ENCODE measurements around the gene COX6B2.

DNA sequence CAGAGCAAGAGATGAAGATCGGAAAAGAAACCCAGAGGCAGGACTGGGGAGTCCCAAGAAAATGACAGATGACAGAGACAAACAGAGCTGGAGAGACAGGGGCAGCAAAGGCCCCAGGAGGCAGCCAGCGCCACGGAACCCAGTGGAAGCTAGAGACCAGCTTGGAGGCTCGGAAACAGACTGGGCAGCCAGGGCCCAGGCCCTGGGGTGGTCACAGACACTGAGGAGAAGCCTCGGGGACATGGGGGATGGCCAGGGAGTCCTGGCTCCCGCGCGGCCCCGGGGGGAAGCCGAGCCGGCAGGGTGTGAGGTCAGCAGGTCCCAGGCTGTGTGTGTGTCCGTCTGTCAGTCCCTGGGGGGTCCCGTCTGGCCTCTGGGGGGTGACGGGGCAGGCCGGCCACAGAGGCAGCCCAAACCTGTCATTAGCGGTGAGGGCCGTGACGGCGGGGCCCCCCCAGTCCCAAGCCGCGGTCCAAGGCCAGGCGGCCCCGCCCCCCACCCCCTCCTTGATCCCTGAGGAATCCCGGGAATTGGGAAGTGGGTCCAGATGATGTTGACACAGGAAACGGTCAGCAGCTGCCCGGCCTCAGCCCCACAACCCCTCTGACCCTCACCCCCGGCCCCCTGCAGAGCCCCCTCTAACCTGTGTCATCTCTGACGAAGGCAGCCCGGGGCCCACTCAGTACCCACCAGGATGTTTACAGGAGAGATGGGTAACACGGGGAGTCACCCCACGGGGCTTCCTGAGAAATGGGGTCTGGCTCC lies 19.7 kb upstream of the COX6B2 start:
- TF ChIP-seq, protein P1, sequence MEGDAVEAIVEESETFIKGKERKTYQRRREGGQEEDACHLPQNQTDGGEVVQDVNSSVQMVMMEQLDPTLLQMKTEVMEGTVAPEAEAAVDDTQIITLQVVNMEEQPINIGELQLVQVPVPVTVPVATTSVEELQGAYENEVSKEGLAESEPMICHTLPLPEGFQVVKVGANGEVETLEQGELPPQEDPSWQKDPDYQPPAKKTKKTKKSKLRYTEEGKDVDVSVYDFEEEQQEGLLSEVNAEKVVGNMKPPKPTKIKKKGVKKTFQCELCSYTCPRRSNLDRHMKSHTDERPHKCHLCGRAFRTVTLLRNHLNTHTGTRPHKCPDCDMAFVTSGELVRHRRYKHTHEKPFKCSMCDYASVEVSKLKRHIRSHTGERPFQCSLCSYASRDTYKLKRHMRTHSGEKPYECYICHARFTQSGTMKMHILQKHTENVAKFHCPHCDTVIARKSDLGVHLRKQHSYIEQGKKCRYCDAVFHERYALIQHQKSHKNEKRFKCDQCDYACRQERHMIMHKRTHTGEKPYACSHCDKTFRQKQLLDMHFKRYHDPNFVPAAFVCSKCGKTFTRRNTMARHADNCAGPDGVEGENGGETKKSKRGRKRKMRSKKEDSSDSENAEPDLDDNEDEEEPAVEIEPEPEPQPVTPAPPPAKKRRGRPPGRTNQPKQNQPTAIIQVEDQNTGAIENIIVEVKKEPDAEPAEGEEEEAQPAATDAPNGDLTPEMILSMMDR (IDR thresholded peaks at IDR 0.05), result no peak
- no peak for TF ChIP-seq POLR2A (IDR thresholded peaks at IDR 0.05)

Data from uterus (tissue), 2 donors.